Activated naive CD8-positive, alpha-beta T cell treated with anti-CD3 and anti-CD28 coated beads, Interleukin-2, amount 10 ng/mL, durations not matched to agents 7 days and 5 days (primary cell): ENCODE measurements around the gene PHOSPHO1. TPM values are rescaled to one million over a fixed set of nuclear protein-coding genes. Genes with fewer than 3 reads are reported as not detected.

Source experiments
- ATAC-seq: fragments of 150-1000 bp; cut with Tn5 transposase; one replicate; pipeline ENCODE4 v1.10.0; 2021; ENCODE audit warnings: low read depth, moderate library complexity
- POLR2A ChIA-PET: fragments of 350-600 bp; sonication (Branson Sonifier 250); formaldehyde crosslinking; loops from one replicate; lab custom pipeline; 2021; ENCODE audit warnings: antibody characterized with exemption; lab: Charles Lee
- DNase-seq: peaks from one replicate; pipeline ENCODE4 v3.0.0; 2021
- H3K27ac Mint-ChIP-seq: one replicate; pipeline ENCODE4 v1.8.0; 2022; ENCODE audit warnings: mild to moderate bottlenecking, mixed read lengths
- H3K27me3 Mint-ChIP-seq: one replicate; pipeline ENCODE4 v1.8.0; 2022; ENCODE audit warnings: mild to moderate bottlenecking, moderate library complexity, mixed read lengths
- H3K36me3 Mint-ChIP-seq: one replicate; pipeline ENCODE4 v1.8.0; 2021; ENCODE audit warnings: mild to moderate bottlenecking, mixed read lengths
- H3K4me1 Mint-ChIP-seq: one replicate; pipeline ENCODE4 v1.8.0; 2021; ENCODE audit warnings: mixed read lengths
- H3K4me3 Mint-ChIP-seq: one replicate; pipeline ENCODE4 v1.8.0; 2022; ENCODE audit warnings: mild to moderate bottlenecking, moderate library complexity, mixed read lengths
- H3K9me3 Mint-ChIP-seq: one replicate; pipeline ENCODE4 v1.8.0; 2021; ENCODE audit warnings: mixed read lengths
- total RNA-seq, 2 experiments: library from RNA; stranded (reverse); gene quantifications; one replicate each; pipeline ENCODE4 v1.2.3, GENCODE V29; 2021

Gene PHOSPHO1
- total RNA-seq, 2 experiments from 2014 or later: not detected

GRCh38 chr17:49259663-49260010 lies 29.1 kb upstream of the PHOSPHO1 start:
- ATAC-seq (no peak), DNase-seq (no peak)
- peaks cover 26% of the 10 kb centered on the region for H3K27me3 Mint-ChIP-seq
- POLR2A ChIA-PET: interaction anchor here (0.7 kb wide), 1 partner anchor 122 kb away, joined by 4 read pairs; no protein-coding TSS in a partner anchor
- peaks cover 11% of the 10 kb centered on the region for H3K4me1 Mint-ChIP-seq
- H3K4me3 Mint-ChIP-seq: peak overlapping the region; percentile 79
- H3K36me3 Mint-ChIP-seq: no peaks in the 10 kb centered on the region
- H3K9me3 Mint-ChIP-seq: no peaks in the 10 kb centered on the region
- H3K27ac Mint-ChIP-seq: no peak overlapping the region

GRCh38 chr17:49258394-49258793 lies 27.8 kb upstream of the PHOSPHO1 start:
- DNase-seq: no peak
- no peaks in the 10 kb centered on the region for H3K9me3 Mint-ChIP-seq
- POLR2A ChIA-PET: no interaction called here
- no peak overlapping the region for H3K27ac Mint-ChIP-seq
- H3K27me3 Mint-ChIP-seq: peaks cover 20% of the 10 kb centered on the region
- ATAC-seq: no peak
- peaks cover 11% of the 10 kb centered on the region for H3K4me1 Mint-ChIP-seq
- no peaks in the 10 kb centered on the region for H3K36me3 Mint-ChIP-seq
- no peak overlapping the region for H3K4me3 Mint-ChIP-seq

- H3K27ac Mint-ChIP-seq: no peak overlapping the region
- no peak overlapping the region for H3K4me3 Mint-ChIP-seq
- H3K36me3 Mint-ChIP-seq: no peaks in the 10 kb centered on the region
- no peak for DNase-seq
- H3K27me3 Mint-ChIP-seq: peaks cover 16% of the 10 kb centered on the region
- H3K4me1 Mint-ChIP-seq: peaks cover 2% of the 10 kb centered on the region
- ATAC-seq: no peak
- H3K9me3 Mint-ChIP-seq: no peaks in the 10 kb centered on the region
- POLR2A ChIA-PET: no interaction called here
Observed at GRCh38 chr17:49255125-49255524, 24.5 kb upstream of the PHOSPHO1 start.

GRCh38 chr17:49254066-49254465 lies 23.5 kb upstream of the PHOSPHO1 start:
- Mint-ChIP-seq H3K27ac (no peak overlapping the region), H3K4me1 (no peaks in the 10 kb centered on the region), H3K36me3 (no peaks in the 10 kb centered on the region), H3K9me3 (no peaks in the 10 kb centered on the region), H3K27me3 (peaks cover 16% of the 10 kb centered on the region), H3K4me3 (no peak overlapping the region)
- DNase-seq: no peak
- no peak for ATAC-seq
- POLR2A ChIA-PET: no interaction called here

- POLR2A ChIA-PET: no interaction called here
- no peaks in the 10 kb centered on the region for H3K36me3 Mint-ChIP-seq
- no peak overlapping the region for H3K27ac Mint-ChIP-seq
- no peak for DNase-seq
- H3K9me3 Mint-ChIP-seq: no peaks in the 10 kb centered on the region
- no peak overlapping the region for H3K4me3 Mint-ChIP-seq
- H3K27me3 Mint-ChIP-seq: peaks cover 14% of the 10 kb centered on the region
- no peaks in the 10 kb centered on the region for H3K4me1 Mint-ChIP-seq
- no peak for ATAC-seq
Observed at GRCh38 chr17:49252148-49252695, 21.6 kb upstream of the PHOSPHO1 start.

- no peak overlapping the region for H3K27ac Mint-ChIP-seq
- H3K9me3 Mint-ChIP-seq: no peaks in the 10 kb centered on the region
Observed at GRCh38 chr17:49249890-49250522, 19.4 kb upstream of the PHOSPHO1 start.

GRCh38 chr17:49249292-49249794 lies 18.8 kb upstream of the PHOSPHO1 start:
- H3K4me3 Mint-ChIP-seq: no peak overlapping the region
- H3K36me3 Mint-ChIP-seq: no peaks in the 10 kb centered on the region
- no peaks in the 10 kb centered on the region for H3K9me3 Mint-ChIP-seq
- ATAC-seq (no peak), DNase-seq (no peak)
- no peaks in the 10 kb centered on the region for H3K4me1 Mint-ChIP-seq
- H3K27ac Mint-ChIP-seq: no peak overlapping the region
- peaks cover 12% of the 10 kb centered on the region for H3K27me3 Mint-ChIP-seq
- POLR2A ChIA-PET: no interaction called here

More at GRCh38 chr17:49249890-49250522, 19.4 kb upstream of the PHOSPHO1 start:
- ATAC-seq (no peak), DNase-seq (no peak)
- H3K4me3 Mint-ChIP-seq: no peak overlapping the region
- H3K27me3 Mint-ChIP-seq: peaks cover 11% of the 10 kb centered on the region
- H3K36me3 Mint-ChIP-seq: no peaks in the 10 kb centered on the region
- POLR2A ChIA-PET: no interaction called here
- H3K4me1 Mint-ChIP-seq: no peaks in the 10 kb centered on the region

- no peak overlapping the region for H3K4me3 Mint-ChIP-seq
- peaks cover 13% of the 10 kb centered on the region for H3K27me3 Mint-ChIP-seq
- ATAC-seq (no peak), DNase-seq (no peak)
- H3K27ac Mint-ChIP-seq: no peak overlapping the region
- no peaks in the 10 kb centered on the region for H3K36me3 Mint-ChIP-seq
- POLR2A ChIA-PET: no interaction called here
- H3K9me3 Mint-ChIP-seq: no peaks in the 10 kb centered on the region
- H3K4me1 Mint-ChIP-seq: no peaks in the 10 kb centered on the region
Observed at GRCh38 chr17:49247944-49248343, 17.4 kb upstream of the PHOSPHO1 start.

- H3K9me3 Mint-ChIP-seq: no peaks in the 10 kb centered on the region
- ATAC-seq (no peak), DNase-seq (no peak)
- no peaks in the 10 kb centered on the region for H3K36me3 Mint-ChIP-seq
- H3K27ac Mint-ChIP-seq: no peak overlapping the region
- H3K4me1 Mint-ChIP-seq: no peaks in the 10 kb centered on the region
- peaks cover 9% of the 10 kb centered on the region for H3K27me3 Mint-ChIP-seq
- POLR2A ChIA-PET: no interaction called here
- H3K4me3 Mint-ChIP-seq: no peak overlapping the region
Observed at GRCh38 chr17:49244839-49245238, 14.3 kb upstream of the PHOSPHO1 start.

- H3K27me3 Mint-ChIP-seq: peaks cover 6% of the 10 kb centered on the region
- H3K9me3 Mint-ChIP-seq: no peaks in the 10 kb centered on the region
- ATAC-seq (no peak), DNase-seq (no peak)
- H3K4me1 Mint-ChIP-seq: no peaks in the 10 kb centered on the region
- no peak overlapping the region for H3K4me3 Mint-ChIP-seq
- no peak overlapping the region for H3K27ac Mint-ChIP-seq
- H3K36me3 Mint-ChIP-seq: no peaks in the 10 kb centered on the region
- POLR2A ChIA-PET: no interaction called here
Observed at GRCh38 chr17:49242813-49243212, 12.2 kb upstream of the PHOSPHO1 start.

- H3K36me3 Mint-ChIP-seq: no peaks in the 10 kb centered on the region
- no peaks in the 10 kb centered on the region for H3K9me3 Mint-ChIP-seq
- ATAC-seq: no peak
- H3K4me1 Mint-ChIP-seq: no peaks in the 10 kb centered on the region
- POLR2A ChIA-PET: no interaction called here
- H3K27me3 Mint-ChIP-seq: peaks cover 9% of the 10 kb centered on the region
- H3K4me3 Mint-ChIP-seq: no peak overlapping the region
- no peak overlapping the region for H3K27ac Mint-ChIP-seq
- no peak for DNase-seq
Observed at GRCh38 chr17:49241692-49242397, 11.3 kb upstream of the PHOSPHO1 start.

- Mint-ChIP-seq H3K27ac (no peak overlapping the region), H3K9me3 (no peaks in the 10 kb centered on the region), H3K36me3 (no peaks in the 10 kb centered on the region), H3K4me3 (no peak overlapping the region), H3K4me1 (no peaks in the 10 kb centered on the region), H3K27me3 (peaks cover 12% of the 10 kb centered on the region)
- DNase-seq (no peak), ATAC-seq (no peak)
- POLR2A ChIA-PET: interaction anchor here (0.6 kb wide), 1 partner anchor 365 kb away, joined by 4 read pairs; no protein-coding TSS in a partner anchor
Observed at GRCh38 chr17:49241040-49241439, 10.5 kb upstream of the PHOSPHO1 start.

GRCh38 chr17:49240619-49241018 lies 10.0 kb upstream of the PHOSPHO1 start:
- Mint-ChIP-seq H3K36me3 (no peaks in the 10 kb centered on the region), H3K9me3 (no peaks in the 10 kb centered on the region), H3K4me3 (no peak overlapping the region), H3K27ac (no peak overlapping the region), H3K4me1 (no peaks in the 10 kb centered on the region), H3K27me3 (peaks cover 12% of the 10 kb centered on the region)
- no peak for DNase-seq
- POLR2A ChIA-PET: interaction anchor here (0.6 kb wide), 1 partner anchor 365 kb away, joined by 4 read pairs; no protein-coding TSS in a partner anchor
- no peak for ATAC-seq
